GM12892 (cell line): ENCODE measurements around the gene NPHP4.

Experiments used
- POLR2A ChIP-seq: IDR thresholded peaks from 2 replicates; pipeline ENCODE4 v1.6.1; 2011; ENCODE audit warnings: low read depth, low read length, control low read depth
- POLR2AphosphoS5 ChIP-seq: IDR thresholded peaks from 2 replicates; pipeline ENCODE4 v1.6.1; 2011; ENCODE audit warnings: low read depth, low read length, control low read depth
- TAF1 ChIP-seq: IDR thresholded peaks from 2 replicates; pipeline ENCODE4 v1.6.1; 2011; ENCODE audit warnings: low read depth, mild to moderate bottlenecking, control low read depth, low read length, borderline replicate concordance

GRCh38 chr1:5843521-5844096, 148.6 kb downstream of the NPHP4 start:
- TF ChIP-seq POLR2A (no peak), TAF1 (no peak), POLR2AphosphoS5 (no peak)
